ENCODE measurements around the gene ARL15.

ARL15 gene

DNA sequence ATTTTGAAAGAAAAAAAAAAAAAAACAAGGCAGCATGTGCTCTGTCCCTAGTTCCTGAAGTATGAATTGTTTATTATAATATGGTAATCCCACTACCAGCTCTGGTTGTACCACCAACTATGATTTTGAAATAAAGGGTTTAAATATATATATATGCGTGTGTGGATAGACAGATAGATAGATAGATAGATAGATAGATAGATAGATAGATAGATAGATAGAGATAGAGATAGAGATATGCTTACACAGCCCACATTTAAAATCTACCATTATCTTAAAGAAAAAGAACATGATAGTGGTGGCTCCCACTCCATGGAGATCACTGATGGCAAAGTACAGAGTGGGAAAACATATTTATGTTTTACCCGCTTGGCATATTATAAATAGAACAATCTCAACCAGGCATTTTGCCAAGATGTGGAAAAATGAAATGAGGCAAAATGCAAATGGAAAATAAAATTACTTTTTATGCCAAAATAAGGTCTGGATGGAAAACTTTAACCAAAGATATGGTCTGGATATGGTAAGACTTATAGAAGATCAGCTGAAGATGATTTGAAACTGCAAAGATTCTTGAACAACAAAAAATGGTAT lies 170.0 kb downstream of the ARL15 start:
- TF ChIP-seq, protein P1, sequence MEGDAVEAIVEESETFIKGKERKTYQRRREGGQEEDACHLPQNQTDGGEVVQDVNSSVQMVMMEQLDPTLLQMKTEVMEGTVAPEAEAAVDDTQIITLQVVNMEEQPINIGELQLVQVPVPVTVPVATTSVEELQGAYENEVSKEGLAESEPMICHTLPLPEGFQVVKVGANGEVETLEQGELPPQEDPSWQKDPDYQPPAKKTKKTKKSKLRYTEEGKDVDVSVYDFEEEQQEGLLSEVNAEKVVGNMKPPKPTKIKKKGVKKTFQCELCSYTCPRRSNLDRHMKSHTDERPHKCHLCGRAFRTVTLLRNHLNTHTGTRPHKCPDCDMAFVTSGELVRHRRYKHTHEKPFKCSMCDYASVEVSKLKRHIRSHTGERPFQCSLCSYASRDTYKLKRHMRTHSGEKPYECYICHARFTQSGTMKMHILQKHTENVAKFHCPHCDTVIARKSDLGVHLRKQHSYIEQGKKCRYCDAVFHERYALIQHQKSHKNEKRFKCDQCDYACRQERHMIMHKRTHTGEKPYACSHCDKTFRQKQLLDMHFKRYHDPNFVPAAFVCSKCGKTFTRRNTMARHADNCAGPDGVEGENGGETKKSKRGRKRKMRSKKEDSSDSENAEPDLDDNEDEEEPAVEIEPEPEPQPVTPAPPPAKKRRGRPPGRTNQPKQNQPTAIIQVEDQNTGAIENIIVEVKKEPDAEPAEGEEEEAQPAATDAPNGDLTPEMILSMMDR (IDR thresholded peaks at IDR 0.05; ENCODE audit: low read length, missing control alignments), result no peak
- DNase-seq (ENCODE audit: low read depth), result no peak
- no peak overlapping the region for H3K4me3 ChIP-seq (replicated peaks; ENCODE audit: low read depth, low read length)

DNA sequence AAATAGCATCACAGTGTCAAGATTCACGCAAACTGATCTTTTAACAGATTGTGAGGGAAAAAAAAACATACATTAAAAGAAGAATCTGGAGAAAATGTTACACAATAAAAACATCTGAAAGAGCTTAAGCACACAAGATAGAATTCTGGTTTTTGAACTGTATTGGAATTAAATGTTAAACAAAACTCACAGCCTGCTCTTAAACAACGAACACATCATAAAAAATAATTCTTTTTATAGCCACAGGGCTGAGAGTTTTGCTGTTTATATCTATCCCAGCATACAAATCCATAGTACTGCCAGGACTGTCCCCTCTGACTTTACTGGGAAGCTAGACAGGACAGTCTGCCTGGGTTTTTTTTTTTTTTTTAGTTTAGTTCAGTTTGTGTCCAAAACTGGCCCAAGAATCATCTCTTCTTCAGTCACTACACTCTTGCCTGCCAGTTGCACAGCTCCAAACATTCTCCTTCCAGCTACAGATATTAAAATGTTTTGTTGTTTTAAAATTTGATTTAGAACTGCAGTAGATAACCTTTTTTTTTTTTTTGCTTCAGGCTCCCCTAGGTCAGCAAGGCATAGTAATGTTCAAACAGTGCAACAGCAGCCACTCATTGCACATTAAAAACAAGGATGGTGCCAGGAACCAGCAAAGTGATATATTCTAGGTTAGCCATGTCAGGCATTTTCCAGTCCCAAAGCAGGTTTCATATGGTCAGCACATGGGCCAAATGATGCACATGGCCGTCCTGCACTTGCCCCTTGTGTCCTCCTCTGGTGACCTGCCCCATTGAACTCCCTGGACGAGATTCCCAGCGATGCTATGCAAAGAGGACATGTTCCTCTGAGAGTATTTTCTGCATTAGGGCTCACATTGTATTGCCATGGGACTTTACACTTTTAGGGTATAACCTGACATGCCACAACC lies 173.6 kb downstream of the ARL15 start:
- DNase-seq (ENCODE audit: low read depth), result no peak
- TF ChIP-seq, protein P1 (IDR thresholded peaks at IDR 0.05; ENCODE audit: low read length, missing control alignments), result no peak

DNA sequence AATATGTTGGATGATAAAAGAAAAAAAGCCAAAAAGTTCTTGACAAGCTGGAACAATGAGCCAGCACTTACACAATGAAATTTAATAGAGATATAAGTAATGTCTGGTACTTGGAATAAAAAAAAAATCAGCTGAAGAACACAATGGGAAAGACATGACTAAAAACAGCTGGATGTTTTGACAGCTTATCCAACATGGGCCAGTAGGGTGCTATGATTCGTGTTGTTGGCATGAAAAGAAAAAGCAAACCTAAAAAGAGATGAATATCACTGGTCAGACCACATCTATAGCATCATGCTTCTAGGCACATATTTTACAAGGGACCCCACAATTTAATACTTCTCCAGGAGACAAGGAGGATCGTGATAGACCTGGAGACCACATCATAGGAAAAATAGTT lies 175.3 kb downstream of the ARL15 start:
- TF ChIP-seq, protein P1 (IDR thresholded peaks at IDR 0.05; ENCODE audit: low read length, missing control alignments), result no peak
- H3K4me3 ChIP-seq (replicated peaks; ENCODE audit: low read depth, low read length), result no peak overlapping the region
- DNase-seq (ENCODE audit: low read depth), result peak; percentile 77

More for the DNA sequence above, 173.6 kb downstream of the ARL15 start:
- H3K4me3 ChIP-seq (replicated peaks; ENCODE audit: low read depth, low read length), result no peak overlapping the region

GRCh38 chr5:54133917-54134316 lies 176.5 kb downstream of the ARL15 start:
- TF ChIP-seq, protein P1 (IDR thresholded peaks at IDR 0.05; ENCODE audit: low read length, missing control alignments), result no peak
- no peak for DNase-seq (ENCODE audit: low read depth)
- H3K4me3 ChIP-seq (replicated peaks; ENCODE audit: low read depth, low read length), result no peak overlapping the region

DNA sequence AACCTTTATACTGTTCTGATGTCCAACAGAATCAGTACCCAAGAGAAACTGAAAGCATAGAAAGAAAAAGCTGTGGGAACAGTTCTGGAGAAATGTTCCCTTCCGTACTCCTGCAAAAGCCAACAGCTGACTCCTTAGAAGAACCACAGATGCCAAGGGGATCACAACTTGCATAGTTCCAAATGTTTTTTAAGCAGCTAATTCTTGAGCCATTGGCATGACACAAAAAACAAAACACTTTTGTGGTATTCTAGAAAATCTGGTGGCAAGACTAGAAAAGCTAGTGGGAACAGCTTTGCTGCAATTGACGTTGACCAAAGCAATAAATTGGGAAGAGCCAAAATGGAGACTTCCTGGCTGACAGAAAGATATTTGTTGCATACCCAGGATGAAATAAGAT lies 189.9 kb downstream of the ARL15 start:
- no peak overlapping the region for H3K4me3 ChIP-seq (replicated peaks; ENCODE audit: low read depth, low read length)
- TF ChIP-seq, protein P1 (IDR thresholded peaks at IDR 0.05; ENCODE audit: low read length, missing control alignments), result no peak
- DNase-seq (ENCODE audit: low read depth), result no peak

DNA sequence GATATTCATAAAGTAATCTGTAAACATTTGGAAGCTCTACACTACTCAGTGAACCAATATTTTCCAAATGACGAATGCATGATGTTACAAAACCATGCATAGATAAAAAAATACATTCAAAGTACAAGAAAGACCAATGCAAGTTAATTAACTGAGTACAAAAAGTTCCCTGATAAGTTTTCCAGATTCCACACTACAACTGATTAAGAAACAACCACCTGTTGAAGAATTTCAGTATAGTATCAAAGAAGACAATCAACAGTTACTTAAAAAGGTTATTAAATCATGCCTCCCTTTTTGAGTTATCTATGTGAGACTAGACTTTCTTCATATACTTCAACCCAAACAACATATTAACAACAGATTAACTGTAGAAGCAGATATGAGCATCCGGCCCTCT lies 192.4 kb downstream of the ARL15 start:
- TF ChIP-seq, protein P1 (IDR thresholded peaks at IDR 0.05; ENCODE audit: low read length, missing control alignments), result no peak
- no peak overlapping the region for H3K4me3 ChIP-seq (replicated peaks; ENCODE audit: low read depth, low read length)
- DNase-seq (ENCODE audit: low read depth), result no peak

Measured in fibroblast of pulmonary artery (primary cell).